Activated CD4-positive, alpha-beta T cell treated with anti-CD3 and anti-CD28 coated beads for 48 hours (primary cell): ENCODE measurements around the gene UTP18.
A peak's percentile ranks its signal among the peaks of the same experiment; 100 is the strongest.
"Not testable (repeated sequence)": the region's sequence is repeated elsewhere in the genome, so short reads cannot be mapped to it uniquely, and the experiment has no call there.

Source experiments
- DNase-seq: peaks from one replicate; pipeline ENCODE4 v3.0.0-alpha.2; 2020

Gene UTP18

DNA sequence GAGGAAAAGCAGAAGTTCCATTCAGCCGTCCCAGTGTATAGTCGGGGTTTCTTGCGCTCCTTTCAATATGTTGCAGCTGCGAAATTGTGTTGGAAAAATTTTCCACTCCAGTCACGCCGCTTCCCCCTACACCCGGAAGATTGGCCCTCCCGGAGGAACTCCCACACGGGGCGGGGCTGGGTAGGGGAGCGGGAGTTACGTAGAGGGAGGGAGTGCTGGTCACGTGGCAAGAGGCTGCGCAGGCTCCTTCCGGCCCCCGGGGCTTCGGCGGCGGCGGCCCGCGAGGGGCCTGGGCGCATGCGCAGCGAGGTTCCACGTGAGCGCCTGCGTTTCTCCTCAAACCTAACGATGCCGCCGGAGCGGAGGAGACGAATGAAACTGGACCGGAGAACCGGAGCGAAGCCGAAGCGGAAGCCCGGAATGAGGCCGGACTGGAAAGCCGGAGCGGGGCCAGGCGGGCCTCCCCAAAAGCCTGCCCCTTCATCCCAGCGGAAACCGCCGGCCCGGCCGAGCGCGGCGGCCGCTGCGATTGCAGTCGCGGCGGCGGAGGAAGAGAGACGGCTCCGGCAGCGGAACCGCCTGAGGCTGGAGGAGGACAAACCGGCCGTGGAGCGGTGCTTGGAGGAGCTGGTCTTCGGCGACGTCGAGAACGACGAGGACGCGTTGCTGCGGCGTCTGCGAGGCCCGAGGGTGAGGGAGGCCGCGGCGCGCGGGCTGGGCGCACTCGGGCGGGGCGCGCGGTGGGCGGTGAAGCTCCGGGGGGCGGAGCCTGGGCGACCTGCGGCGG, at the start of gene UTP18:
TSS of gene UTP18 (plus strand) at position 310 of the 787 bp plus-strand sequence. CDS start at position 349, 39 bp downstream.
- DNase-seq, result peak; percentile 97

DNA sequence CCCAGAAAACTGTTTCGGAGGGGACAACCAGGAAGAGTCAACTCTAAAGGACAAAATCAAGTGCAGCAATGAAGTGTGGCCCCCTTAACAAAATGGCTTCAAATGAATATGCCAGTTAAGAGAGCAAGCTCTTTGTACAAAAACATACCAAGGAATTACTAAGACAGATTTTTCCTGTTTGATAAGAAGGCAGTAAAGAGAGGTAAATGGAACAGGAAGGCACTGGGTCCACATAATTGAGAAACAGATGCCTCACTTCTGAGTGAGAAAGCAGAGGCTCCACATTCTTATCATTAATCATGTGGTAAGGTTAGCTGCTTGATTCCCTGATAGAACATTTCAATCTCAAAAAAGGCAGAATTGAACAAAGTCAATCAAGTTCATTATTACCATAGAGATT, 45.4 kb upstream of the UTP18 start:
- DNase-seq, result no peak

DNA sequence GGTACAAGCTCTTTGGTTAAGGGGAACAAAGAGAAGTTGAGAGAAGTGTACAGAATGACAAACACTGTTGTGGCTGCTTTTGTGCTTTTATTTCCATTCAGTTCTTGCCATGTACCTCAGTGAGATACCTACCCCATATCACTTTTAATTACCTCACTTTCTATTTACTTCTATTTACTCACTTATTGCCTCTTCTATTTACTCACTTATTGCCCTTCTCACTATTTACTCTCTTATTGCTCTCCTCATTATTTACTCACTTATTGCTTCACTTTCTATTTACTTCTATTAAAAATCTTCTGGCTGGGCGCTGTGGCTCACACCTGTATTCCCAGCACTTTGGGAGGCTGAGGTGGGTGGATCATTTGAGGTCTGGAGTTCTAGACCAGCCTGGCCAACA, 42.4 kb upstream of the UTP18 start:
- DNase-seq, result no peak

- DNase-seq, result no peak
These were observed 39.0 kb upstream of the UTP18 start for GRCh38 chr17:51221322-51221721.

GRCh38 chr17:51224402-51225262, 35.7 kb upstream of the UTP18 start:
- no peak for DNase-seq

DNA sequence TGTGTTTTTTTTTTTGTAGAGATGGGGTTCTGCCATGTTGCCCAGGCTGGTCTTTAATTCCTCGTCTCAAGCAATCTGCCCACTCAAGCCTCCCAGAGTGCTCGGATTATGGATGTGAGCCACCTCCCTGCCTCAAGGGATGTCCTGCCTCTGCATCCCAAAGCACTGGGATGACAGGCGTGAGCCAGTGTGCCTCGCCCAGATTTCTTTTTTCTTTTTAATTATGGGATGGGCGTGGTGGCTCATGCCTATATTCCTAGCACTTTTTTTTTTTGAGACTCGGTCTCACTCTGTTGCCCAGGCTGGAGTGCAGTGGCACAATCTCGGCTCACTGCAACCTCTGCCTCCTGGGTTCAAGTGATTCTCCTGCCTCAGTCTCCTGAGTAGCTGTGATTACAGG, 34.8 kb upstream of the UTP18 start:
- DNase-seq, result not testable (repeated sequence)

- DNase-seq, result no peak
These were observed 32.2 kb upstream of the UTP18 start for GRCh38 chr17:51228161-51228560.

GRCh38 chr17:51229889-51230288, 30.5 kb upstream of the UTP18 start:
- no peak for DNase-seq

- no peak for DNase-seq
These were observed 30.0 kb upstream of the UTP18 start for GRCh38 chr17:51230306-51230705.

- DNase-seq, result no peak
These were observed 28.3 kb upstream of the UTP18 start for GRCh38 chr17:51231999-51232398.

- DNase-seq, result no peak
These were observed 26.2 kb upstream of the UTP18 start for GRCh38 chr17:51234162-51234561.

- no peak for DNase-seq
These were observed 22.0 kb upstream of the UTP18 start for GRCh38 chr17:51238255-51238887.

- DNase-seq, result no peak
These were observed 20.1 kb upstream of the UTP18 start for GRCh38 chr17:51240275-51240674.

DNA sequence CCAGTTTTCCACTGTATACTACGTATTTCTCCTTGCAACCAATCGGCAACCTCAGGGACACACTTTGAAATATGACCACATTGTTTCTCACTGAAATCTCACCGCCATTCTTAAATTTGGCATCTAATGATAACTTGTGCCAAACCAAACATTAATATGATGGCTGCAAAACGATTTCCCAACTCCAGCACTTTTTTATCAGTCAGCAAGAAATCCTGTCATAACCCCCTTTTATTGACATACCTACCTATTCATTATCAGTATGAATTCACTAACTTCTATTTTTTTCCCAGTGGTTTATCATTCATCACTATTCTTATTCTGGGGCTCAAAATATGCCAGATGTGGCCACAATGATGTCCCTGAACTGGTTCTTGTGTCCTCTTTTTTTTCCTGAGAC, 16.3 kb upstream of the UTP18 start:
- no peak for DNase-seq

DNA sequence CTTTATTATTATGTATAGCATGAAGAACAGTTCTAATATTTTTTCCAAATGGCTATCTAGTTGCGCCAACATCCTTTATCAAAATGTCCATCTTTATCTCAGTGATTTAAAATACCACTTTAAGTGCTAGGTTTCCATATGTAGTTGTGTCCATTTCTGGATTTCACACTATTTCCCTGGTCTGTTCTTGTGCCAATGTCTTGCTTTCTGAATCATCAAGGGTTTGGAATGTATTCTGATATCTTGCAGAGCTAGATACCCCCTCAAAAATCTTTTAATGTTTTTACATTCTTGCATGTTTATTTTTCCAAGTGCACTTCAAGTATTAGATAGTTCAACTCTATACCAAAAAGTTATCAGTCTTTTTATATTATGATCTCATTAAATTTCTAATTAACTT, 14.8 kb upstream of the UTP18 start:
- DNase-seq, result no peak

DNA sequence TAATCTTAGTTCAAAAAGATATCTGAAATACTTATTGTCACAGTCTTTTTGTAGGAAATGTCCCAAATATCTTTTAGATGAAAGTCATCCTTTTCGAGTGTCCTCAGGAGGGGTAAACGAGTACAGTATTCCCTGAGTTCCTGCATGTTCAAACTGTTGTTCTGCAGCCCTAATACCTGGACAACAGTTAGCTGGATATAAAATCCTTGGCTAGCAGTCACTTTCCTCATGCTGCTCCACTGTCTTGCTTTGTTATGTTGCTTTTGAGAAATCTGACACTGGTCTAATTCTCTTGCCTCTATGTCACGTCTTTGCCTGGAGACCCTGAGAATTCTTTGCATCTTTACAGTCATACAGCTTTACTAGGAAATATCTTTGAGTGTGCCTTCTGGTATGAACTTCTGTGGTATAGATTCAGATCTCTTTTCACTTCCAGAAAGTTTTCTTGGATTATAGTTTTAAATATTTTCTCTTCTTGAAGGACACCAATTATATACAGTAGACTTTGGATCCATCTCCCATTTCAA, 10.0 kb upstream of the UTP18 start:
- DNase-seq, result no peak

- DNase-seq, result no peak
These were observed 9.3 kb upstream of the UTP18 start for GRCh38 chr17:51251010-51251409.

DNA sequence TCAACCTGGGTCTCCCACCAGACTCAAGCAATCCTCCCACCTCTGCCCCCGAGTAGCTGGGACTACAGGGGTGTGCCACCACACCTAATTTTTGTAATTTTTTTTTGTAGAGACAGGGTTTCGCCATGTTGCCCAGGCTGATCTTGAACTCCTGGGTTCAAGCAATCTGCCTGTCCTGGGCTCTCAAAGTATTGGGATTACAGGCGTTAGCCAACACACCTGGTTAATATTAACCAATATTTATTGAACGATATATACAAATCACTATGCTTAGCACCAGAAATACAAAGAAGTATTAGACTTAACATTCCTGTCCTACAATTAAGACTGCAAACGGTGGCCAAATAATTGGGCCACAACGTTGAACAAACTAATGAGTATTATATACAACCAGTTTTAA, 4.7 kb upstream of the UTP18 start:
- no peak for DNase-seq

DNA sequence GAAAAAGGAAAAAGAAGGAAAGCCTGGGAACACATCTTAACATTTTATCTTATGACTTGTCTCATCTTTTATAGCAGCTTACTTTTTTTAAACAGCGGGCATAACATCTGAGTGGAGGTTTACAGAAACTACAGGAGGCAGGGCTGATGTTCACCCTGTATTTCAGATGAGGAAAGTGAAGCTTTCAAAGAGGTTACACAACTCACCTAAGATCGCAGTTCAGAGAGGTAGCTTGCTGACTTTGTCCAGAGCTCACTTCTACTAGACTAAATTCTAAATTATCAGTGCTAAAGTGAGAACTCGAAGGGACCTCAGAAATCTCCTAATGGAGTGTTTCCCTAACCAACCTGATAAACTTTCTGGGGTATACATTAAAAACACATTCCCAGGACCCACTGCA, 4.2 kb upstream of the UTP18 start:
- DNase-seq, result no peak

- no peak for DNase-seq
These were observed 2.9 kb upstream of the UTP18 start for GRCh38 chr17:51257150-51258081.

GRCh38 chr17:51258756-51259563, 1.4 kb upstream of the UTP18 start:
- DNase-seq, result peak; percentile 22
